Left ventricle myocardium inferior (tissue), 1 donor: ENCODE results near the gene SOX6. TPM values are rescaled to one million over a fixed set of nuclear protein-coding genes. Genes with fewer than 3 reads are reported as not detected.

ENCODE experiments used
- DNase-seq: peaks from one replicate; pipeline ENCODE4 v3.0.0-alpha.2; 2020
- H3K27ac ChIP-seq: fragments of 200-600 bp; replicated peaks from 2 replicates; pipeline ENCODE4 v1.8.0; 2021
- H3K27me3 ChIP-seq: fragments of 200-600 bp; 2 replicates; pipeline ENCODE4 v1.8.0; 2021; ENCODE audit warnings: low read depth
- H3K36me3 ChIP-seq: fragments of 200-600 bp; 2 replicates; pipeline ENCODE4 v1.8.0; 2021
- H3K4me1 ChIP-seq: fragments of 200-600 bp; 2 replicates; pipeline ENCODE4 v1.8.0; 2021
- H3K4me3 ChIP-seq: fragments of 200-600 bp; 2 replicates; pipeline ENCODE4 v1.8.0; 2021; ENCODE audit warnings: mild to moderate bottlenecking, moderate library complexity
- H3K9me3 ChIP-seq: fragments of 200-600 bp; replicated peaks from 2 replicates; pipeline ENCODE4 v1.8.0; 2021
- intact Hi-C: fragments of 100-400 bp; cut with micrococcal nuclease; formaldehyde crosslinking; loops from one replicate; pipeline ENCODE4 v1.11.0; 2022
- total RNA-seq: library from RNA; stranded (reverse); fragmentation: NEBNext Ultra II Directional; extraction: Animal tissue kit (Norgen Biotek cat#: 25700); gene quantifications from one replicate; pipeline ENCODE4 v1.2.1, GENCODE V29; 2021
- TF ChIP-seq, protein P1 (sequence below): fragments of 200-600 bp; IDR thresholded peaks from 2 replicates; pipeline ENCODE4 v1.8.0; 2021; ENCODE audit warnings: antibody characterized with exemption, mild to moderate bottlenecking, borderline replicate concordance
- donor health status: DM: no; HTN: yes; CAD: no; lungs with severe emphysema.

The SOX6 gene
- total RNA-seq, 1 donor from 2014 or later: 20.2 TPM

DNA sequence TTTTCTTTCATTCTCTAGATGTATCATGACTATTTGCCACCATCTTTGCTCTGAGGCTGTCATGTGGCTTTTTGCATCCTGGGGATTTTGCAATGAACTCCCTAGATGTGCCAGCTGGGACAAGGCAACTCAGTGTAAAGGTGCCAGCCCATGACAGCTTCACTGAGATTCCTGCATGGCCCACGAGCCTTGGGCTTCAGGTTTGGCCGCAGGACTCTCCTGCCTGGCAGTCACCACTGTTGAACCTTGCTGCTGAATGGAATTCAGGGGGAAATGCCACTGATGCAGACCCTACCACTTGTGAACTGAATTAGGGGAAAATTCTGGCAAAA, 385.2 kb downstream of the SOX6 start:
- Histone ChIP-seq H3K27ac (peak overlapping the region; percentile 87), H3K36me3 (no peaks in the 10 kb centered on the region), H3K27me3 (no peaks in the 10 kb centered on the region), H3K4me3 (no peak overlapping the region), H3K9me3 (no peaks in the 10 kb centered on the region), H3K4me1 (peaks cover 53% of the 10 kb centered on the region)
- TF ChIP-seq, protein P1, sequence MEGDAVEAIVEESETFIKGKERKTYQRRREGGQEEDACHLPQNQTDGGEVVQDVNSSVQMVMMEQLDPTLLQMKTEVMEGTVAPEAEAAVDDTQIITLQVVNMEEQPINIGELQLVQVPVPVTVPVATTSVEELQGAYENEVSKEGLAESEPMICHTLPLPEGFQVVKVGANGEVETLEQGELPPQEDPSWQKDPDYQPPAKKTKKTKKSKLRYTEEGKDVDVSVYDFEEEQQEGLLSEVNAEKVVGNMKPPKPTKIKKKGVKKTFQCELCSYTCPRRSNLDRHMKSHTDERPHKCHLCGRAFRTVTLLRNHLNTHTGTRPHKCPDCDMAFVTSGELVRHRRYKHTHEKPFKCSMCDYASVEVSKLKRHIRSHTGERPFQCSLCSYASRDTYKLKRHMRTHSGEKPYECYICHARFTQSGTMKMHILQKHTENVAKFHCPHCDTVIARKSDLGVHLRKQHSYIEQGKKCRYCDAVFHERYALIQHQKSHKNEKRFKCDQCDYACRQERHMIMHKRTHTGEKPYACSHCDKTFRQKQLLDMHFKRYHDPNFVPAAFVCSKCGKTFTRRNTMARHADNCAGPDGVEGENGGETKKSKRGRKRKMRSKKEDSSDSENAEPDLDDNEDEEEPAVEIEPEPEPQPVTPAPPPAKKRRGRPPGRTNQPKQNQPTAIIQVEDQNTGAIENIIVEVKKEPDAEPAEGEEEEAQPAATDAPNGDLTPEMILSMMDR: no peak
- no peak for DNase-seq
- intact Hi-C loops: no loop called here

DNA sequence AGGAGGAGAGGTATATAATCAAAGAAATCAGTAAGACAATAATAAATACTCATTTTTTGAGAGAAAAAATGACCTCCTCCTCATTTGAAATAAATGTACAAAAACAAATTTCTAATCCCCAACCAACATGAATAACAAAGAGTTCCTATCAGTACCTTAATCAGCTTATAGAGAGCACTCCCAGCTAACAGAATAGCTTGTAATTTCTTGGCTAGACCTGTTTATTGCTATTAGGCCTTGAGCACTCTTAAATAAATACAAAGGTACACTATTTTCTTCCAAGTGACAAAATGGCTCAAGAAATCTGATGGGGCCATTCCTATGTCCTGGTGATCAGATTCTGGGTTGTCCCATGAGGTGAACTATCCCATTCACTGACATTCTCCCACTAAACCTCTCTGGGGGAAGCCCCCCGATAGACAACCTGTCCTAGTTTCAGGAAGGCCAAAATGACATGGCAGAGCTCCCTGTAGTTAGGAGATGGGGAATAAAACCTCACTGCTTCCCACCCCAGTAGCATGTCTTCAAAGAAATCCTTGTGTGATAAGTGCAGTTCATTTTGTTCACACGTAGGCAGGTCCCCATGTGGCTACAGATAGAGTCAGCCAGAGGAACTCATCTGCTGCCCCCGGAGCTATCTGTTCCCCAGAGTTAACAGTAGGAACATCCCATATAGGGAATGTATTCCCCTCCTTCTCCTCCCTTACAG, 385.7 kb downstream of the SOX6 start:
- Histone ChIP-seq H3K36me3 (no peaks in the 10 kb centered on the region), H3K27ac (peak overlapping the region; percentile 87), H3K9me3 (no peaks in the 10 kb centered on the region), H3K4me1 (peaks cover 58% of the 10 kb centered on the region), H3K27me3 (no peaks in the 10 kb centered on the region), H3K4me3 (no peak overlapping the region)
- TF ChIP-seq, protein P1: no peak
- no peak for DNase-seq
- intact Hi-C loops: no loop called here

DNA sequence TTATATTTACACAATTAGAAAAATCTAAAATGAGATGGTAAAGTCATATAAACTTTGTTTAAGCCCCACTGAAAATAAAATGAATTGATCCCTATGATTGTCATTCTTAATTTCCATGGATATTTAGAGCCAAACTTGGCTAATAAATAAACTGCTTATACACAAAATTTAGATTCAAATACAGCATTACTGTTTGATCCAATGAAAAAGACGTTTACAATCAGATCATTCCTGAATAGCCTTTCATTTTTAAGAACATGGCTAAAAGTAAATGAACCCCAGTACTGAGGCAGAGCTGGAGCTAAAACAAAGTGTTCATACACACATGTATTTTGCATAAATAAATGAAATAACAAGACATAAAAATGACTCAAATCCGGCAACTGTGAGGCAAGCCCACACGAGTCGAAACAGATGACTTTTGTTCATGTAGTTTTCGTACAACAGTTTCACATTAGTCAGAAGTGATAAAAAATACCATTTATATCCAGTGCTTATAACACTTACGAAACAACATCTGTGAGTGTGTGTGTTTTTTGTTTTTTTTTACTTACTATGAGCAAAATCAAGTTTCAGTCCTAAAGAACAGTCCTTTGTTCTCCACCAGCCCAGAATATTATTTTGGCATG, 386.5 kb downstream of the SOX6 start:
- peak overlapping the region; percentile 32 for H3K4me3 ChIP-seq
- intact Hi-C loops: no loop called here
- peaks cover 62% of the 10 kb centered on the region for H3K4me1 ChIP-seq
- H3K9me3 ChIP-seq: no peaks in the 10 kb centered on the region
- no peak for DNase-seq
- no peaks in the 10 kb centered on the region for H3K36me3 ChIP-seq
- TF ChIP-seq, protein P1: no peak
- peak overlapping the region; percentile 87 for H3K27ac ChIP-seq
- H3K27me3 ChIP-seq: no peaks in the 10 kb centered on the region

DNA sequence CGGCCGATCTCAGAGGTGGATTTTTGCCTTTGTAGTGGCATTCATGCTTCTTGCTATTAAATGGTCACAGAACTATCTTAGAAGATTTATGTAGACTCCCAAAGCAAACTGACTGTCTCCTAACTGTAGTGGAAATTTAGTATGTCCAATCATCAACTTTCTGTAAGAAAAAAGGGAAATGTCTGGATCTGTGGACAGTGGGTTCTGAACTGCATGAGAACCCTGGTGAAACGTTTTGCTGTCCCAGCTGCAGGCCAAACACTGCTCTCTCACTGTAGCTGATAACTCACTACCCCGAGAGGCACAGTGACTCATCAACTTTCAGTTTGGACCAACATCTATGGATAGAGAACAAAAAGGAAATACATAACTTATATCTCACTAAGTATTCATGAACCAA, 387.1 kb downstream of the SOX6 start:
- Histone ChIP-seq H3K9me3 (no peaks in the 10 kb centered on the region), H3K4me3 (peak overlapping the region; percentile 32), H3K36me3 (no peaks in the 10 kb centered on the region), H3K27me3 (no peaks in the 10 kb centered on the region), H3K27ac (peak overlapping the region; percentile 87), H3K4me1 (peaks cover 62% of the 10 kb centered on the region)
- DNase-seq: peak; percentile 50
- intact Hi-C loops: no loop called here
- TF ChIP-seq, protein P1: no peak

DNA sequence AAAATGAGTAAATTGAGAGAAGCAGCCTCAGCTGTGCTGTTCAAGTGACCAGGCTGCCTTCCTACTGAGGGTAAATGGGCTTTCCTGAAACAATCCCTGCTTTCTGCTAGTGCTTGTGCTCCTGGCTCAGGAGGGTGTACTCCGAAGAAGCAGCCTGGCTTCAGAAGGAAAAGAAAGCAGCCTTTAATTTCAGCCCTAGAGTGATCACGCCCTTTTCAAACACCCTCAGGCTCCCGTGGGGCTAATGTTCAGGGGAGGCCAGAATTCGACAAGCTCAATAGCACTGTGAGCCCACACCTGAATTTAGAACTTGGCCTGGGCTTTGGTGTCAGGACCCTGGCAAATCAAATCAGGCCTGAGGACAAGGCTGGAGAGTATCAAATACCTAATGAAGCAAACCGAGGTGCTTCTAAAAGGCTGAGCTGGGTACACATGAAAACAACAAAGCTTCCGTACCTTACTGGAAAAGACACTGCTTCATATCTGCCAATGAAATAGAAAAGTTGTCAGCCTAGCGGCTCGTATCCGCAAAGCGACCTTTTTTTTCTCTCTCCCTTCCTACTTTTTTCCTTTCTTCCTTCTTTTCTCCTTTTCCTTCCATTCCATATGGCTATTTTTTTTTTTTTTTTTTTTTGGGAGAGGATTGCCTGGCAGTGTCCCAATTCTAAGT, 387.8 kb downstream of the SOX6 start:
- H3K36me3 ChIP-seq: no peaks in the 10 kb centered on the region
- no peaks in the 10 kb centered on the region for H3K9me3 ChIP-seq
- peak overlapping the region; percentile 32 for H3K4me3 ChIP-seq
- DNase-seq: no peak
- TF ChIP-seq, protein P1: no peak
- no peaks in the 10 kb centered on the region for H3K27me3 ChIP-seq
- peaks cover 62% of the 10 kb centered on the region for H3K4me1 ChIP-seq
- intact Hi-C loops: no loop called here
- H3K27ac ChIP-seq: peak overlapping the region; percentile 87
